ENCODE results near the gene CDKN2AIPNL.
"Not testable (repeated sequence)": the region's sequence is repeated elsewhere in the genome, so short reads cannot be mapped to it uniquely, and the experiment has no call there.

The CDKN2AIPNL gene

DNA sequence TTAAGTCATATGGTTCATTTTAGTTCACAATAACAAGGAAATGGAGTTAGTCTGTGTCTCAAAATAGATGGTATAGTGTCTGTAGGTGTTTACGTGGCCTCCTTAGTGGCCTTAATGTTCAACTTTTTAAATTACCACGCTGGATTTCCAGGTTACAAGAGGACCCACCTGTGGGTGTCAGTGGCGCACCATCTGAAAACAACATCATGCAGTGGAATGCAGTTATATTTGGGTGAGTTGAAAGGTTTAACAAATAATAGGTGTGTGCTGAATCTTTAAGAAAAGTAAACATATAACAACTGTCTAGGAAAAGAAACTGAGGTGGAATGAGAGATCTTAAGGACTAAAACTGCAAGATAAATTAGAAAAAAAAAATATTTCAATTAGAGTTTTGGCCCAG lies 37.4 kb downstream of the CDKN2AIPNL start:
- Mint-ChIP-seq H3K36me3 (ENCODE audit: low read depth) (peaks cover 32% of the 10 kb centered on the region), H3K27ac (no peak overlapping the region), H3K4me1 (peaks cover 22% of the 10 kb centered on the region), H3K9me3 (no peaks in the 10 kb centered on the region), H3K4me3 (peak overlapping the region in 1 of 3 experiments; percentile 49), H3K27me3 (ENCODE audit: low read depth) (no peaks in the 10 kb centered on the region)
- TF ChIP-seq, protein P1, sequence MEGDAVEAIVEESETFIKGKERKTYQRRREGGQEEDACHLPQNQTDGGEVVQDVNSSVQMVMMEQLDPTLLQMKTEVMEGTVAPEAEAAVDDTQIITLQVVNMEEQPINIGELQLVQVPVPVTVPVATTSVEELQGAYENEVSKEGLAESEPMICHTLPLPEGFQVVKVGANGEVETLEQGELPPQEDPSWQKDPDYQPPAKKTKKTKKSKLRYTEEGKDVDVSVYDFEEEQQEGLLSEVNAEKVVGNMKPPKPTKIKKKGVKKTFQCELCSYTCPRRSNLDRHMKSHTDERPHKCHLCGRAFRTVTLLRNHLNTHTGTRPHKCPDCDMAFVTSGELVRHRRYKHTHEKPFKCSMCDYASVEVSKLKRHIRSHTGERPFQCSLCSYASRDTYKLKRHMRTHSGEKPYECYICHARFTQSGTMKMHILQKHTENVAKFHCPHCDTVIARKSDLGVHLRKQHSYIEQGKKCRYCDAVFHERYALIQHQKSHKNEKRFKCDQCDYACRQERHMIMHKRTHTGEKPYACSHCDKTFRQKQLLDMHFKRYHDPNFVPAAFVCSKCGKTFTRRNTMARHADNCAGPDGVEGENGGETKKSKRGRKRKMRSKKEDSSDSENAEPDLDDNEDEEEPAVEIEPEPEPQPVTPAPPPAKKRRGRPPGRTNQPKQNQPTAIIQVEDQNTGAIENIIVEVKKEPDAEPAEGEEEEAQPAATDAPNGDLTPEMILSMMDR (IDR thresholded peaks at IDR 0.05; ENCODE audit: unreplicated experiment in 3 of 3): no peak

DNA sequence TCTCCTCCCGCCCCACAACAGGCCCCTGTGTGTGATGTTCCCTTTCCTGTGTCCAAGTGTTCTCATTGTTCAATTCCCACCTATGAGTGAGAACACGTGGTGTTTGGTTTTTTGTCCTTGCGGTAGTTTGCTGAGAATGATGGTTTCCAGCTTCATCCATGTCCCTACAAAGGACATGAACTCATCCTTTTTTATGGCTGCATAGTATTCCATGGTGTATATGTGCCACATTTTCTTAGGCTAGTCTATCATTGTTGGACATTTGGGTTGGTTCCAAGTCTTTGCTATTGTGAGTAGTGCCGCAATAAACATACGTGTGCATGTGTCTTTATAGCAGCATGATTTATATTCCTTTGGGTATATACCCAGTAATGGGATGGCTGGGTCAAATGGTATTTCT lies 38.0 kb downstream of the CDKN2AIPNL start:
- H3K27me3 Mint-ChIP-seq (ENCODE audit: low read depth); H3K9me3 Mint-ChIP-seq; H3K27ac Mint-ChIP-seq: not testable (repeated sequence)
- Mint-ChIP-seq H3K4me1 (peaks cover 22% of the 10 kb centered on the region), H3K36me3 (ENCODE audit: low read depth) (peaks cover 26% of the 10 kb centered on the region), H3K4me3 (peak overlapping the region; percentile 68 to 76 (median 72))

DNA sequence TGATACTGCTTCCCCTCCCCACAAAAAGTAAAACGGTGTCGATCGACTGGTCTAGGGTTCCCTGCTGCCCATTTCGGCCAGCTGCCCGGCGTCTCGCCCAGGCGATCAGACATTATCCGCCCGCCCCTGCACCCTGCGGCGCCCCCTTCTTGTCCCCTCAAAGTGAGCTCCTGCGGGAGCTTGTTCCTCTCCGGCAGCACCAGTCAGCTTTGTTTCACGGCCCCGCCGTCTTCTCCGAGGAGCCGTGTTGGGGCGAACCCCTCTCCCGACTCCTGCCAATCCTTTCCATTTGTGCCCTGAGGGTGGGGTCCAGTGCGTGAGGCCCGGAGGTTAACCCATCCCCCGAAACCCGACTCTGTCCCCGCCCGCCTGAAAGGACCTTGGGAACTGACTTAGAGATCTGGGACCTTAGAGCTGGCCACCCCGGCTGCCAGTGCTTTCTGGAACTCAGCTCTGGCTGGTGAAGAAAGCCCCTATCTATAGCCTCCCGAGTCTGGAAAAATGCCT lies 39.8 kb downstream of the CDKN2AIPNL start:
- Mint-ChIP-seq H3K9me3 (peaks cover 3% of the 10 kb centered on the region), H3K4me1 (peaks cover 26% of the 10 kb centered on the region), H3K27ac (peak overlapping the region; percentile 98 to 99 (median 99)), H3K36me3 (ENCODE audit: low read depth) (peaks cover 27% of the 10 kb centered on the region), H3K27me3 (ENCODE audit: low read depth) (peaks cover 3% of the 10 kb centered on the region), H3K4me3 (peak overlapping the region; percentile 89 to 97 (median 95))
- TF ChIP-seq, protein P1 (IDR thresholded peaks at IDR 0.05; ENCODE audit: unreplicated experiment in 3 of 3): no peak

DNA sequence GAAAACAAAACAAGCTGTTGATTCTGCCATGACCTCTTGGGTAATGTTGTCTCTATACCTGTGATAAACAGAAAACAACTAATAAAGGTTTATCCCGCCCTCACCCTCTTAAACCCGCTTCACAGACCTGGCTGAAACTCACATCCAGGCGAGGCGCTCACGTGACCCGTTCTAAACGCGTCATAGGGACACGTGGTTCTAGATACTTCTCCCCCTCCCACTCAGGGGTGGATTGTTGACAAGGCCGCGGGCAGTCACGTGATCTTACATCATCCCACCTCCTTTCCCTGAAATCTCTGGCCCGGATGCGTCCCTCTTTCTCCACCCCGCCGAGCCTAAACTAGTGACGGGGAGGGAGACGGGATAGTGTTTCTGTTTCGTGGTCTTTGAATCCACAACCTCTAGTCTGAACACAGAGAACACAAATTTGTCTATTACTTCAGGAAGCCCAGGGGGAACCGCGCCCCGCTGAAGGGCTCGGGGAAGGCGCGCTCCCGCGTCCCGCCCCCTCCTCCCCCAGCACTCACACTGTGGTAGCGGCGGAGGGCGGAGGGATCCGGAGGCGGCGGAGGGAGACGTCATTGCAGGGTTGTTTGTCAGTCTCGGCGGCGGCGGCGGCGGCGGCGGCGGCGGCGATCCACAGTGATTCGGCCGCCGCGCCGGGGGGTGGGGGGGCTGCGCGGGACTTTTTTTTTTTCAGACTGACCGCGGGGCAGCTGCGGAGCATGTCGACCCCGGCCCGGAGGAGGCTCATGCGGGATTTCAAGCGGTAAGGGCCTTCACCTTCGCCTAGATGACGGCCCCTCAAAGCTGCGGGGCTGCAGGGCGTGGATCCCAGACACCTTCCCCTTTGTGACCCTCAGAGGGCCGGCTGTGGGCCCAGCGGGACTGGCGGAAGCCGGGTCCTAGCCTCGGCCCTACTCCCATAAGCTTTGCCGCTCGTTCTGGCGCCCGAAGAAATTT lies 40.5 kb downstream of the CDKN2AIPNL start, which contains the start of gene UBE2B:
TSS of gene UBE2B (plus strand) at position 699 of the 963 bp plus-strand sequence. CDS start at position 726, 27 bp downstream.
- H3K27ac Mint-ChIP-seq: peak within 1 kb of the TSS; percentile 98 to 99 (median 99)
- TF ChIP-seq, protein P1 (IDR thresholded peaks at IDR 0.05; ENCODE audit: unreplicated experiment in 3 of 3): peak in 1 of 3 experiments; percentile 11
- H3K27me3 Mint-ChIP-seq (ENCODE audit: low read depth): peaks cover 4% of the 10 kb centered on the region
- peaks cover 32% of the 10 kb centered on the region for H3K4me1 Mint-ChIP-seq
- H3K9me3 Mint-ChIP-seq: peaks cover 3% of the 10 kb centered on the region
- peak within 1 kb of the TSS; percentile 89 to 97 (median 95) for H3K4me3 Mint-ChIP-seq
- peaks cover 28% of the 10 kb centered on the region for H3K36me3 Mint-ChIP-seq (ENCODE audit: low read depth)

DNA sequence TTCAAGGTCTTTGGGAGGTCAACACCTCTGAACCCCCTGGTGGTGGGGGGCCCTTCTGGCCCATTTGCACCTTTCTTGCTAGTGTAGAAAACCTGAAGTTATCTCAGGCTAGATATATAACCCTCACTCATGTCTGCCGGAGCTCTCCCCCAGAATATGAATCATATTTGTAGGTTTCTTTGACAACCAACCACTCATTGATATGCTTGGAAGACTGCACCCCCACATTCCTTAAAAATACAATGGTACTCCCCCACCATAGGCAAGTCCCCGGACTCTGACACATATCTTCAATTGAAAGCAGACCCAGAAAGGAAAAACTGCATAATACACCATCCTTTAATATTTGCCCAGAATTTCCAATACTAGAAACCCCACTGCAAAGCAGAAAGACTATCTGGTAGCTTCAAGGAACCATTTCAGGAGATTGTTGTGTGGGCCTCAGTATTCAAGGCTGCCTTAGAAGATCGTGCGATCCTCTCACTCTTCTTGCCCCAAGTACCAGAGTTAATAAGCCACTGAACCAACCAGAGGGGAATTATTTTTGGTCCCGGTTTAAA lies 41.3 kb downstream of the CDKN2AIPNL start:
- Mint-ChIP-seq H3K36me3 (ENCODE audit: low read depth) (peaks cover 24% of the 10 kb centered on the region), H3K27me3 (ENCODE audit: low read depth) (peaks cover 4% of the 10 kb centered on the region), H3K4me1 (peaks cover 36% of the 10 kb centered on the region), H3K9me3 (peaks cover 3% of the 10 kb centered on the region), H3K27ac (peak overlapping the region; percentile 98 to 99 (median 99)), H3K4me3 (peak overlapping the region; percentile 89 to 97 (median 95))
- TF ChIP-seq, protein P1 (IDR thresholded peaks at IDR 0.05; ENCODE audit: unreplicated experiment in 3 of 3): no peak

DNA sequence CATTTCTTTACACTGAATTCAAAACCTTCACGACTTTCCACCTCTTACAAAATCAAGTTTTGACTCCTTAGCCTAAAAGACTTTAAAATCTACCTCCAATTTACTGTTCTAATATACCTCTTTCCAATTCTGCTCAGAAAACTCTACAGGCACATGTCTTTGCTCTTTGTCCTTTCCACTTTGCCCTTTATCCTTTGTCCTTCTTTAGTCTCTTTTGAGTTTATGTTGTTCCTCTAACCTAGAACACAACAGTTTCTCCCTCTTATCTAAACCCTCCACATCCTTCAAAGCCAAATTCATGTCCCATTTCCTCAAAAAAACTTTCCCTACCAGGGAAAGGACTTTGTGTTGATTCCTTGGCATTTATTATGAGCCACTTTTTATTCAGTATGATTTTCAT lies 46.1 kb downstream of the CDKN2AIPNL start:
- peaks cover 14% of the 10 kb centered on the region for H3K36me3 Mint-ChIP-seq (ENCODE audit: low read depth)
- peaks cover 4% of the 10 kb centered on the region for H3K27me3 Mint-ChIP-seq (ENCODE audit: low read depth)
- no peak overlapping the region for H3K27ac Mint-ChIP-seq
- peaks cover 20% of the 10 kb centered on the region for H3K4me1 Mint-ChIP-seq
- TF ChIP-seq, protein P1 (IDR thresholded peaks at IDR 0.05; ENCODE audit: unreplicated experiment in 3 of 3): no peak
- H3K4me3 Mint-ChIP-seq: peak overlapping the region; percentile 1 to 9 (median 9)
- peaks cover 3% of the 10 kb centered on the region for H3K9me3 Mint-ChIP-seq
